Ishikawa (cell line): ENCODE measurements around the gene F2RL2.

Experiments
- CEBPB ChIP-seq: IDR thresholded peaks from 2 replicates; pipeline ENCODE4 v1.6.1; 2012
- CREB1 ChIP-seq: IDR thresholded peaks from 2 replicates; pipeline ENCODE4 v1.6.1; 2012; ENCODE audit warnings: low read depth
- EGR1 ChIP-seq: IDR thresholded peaks from 2 replicates; pipeline ENCODE4 v1.6.1; 2012
- EP300 ChIP-seq: IDR thresholded peaks from 2 replicates; pipeline ENCODE4 v1.6.1; 2012; ENCODE audit warnings: borderline replicate concordance
- FOXM1 ChIP-seq: IDR thresholded peaks from 2 replicates; pipeline ENCODE4 v1.6.1; 2012; ENCODE audit warnings: low read depth, borderline replicate concordance
- MAX ChIP-seq: IDR thresholded peaks from 2 replicates; pipeline ENCODE4 v1.6.1; 2012
- NFIC ChIP-seq: IDR thresholded peaks from 2 replicates; pipeline ENCODE4 v1.6.1; 2012
- RAD21 ChIP-seq: IDR thresholded peaks from 2 replicates; pipeline ENCODE4 v1.6.1; 2012; ENCODE audit warnings: low read depth
- TAF1 ChIP-seq: IDR thresholded peaks from 2 replicates; pipeline ENCODE4 v1.6.1; 2012; ENCODE audit warnings: low read depth, mild to moderate bottlenecking
- TCF12 ChIP-seq: IDR thresholded peaks from 2 replicates; pipeline ENCODE4 v1.6.1; 2012; ENCODE audit warnings: low read depth
- TEAD4 ChIP-seq: IDR thresholded peaks from 2 replicates; pipeline ENCODE4 v1.6.1; 2012
- USF1 ChIP-seq: IDR thresholded peaks from 2 replicates; pipeline ENCODE4 v1.6.1; 2012
- YY1 ChIP-seq: IDR thresholded peaks from 2 replicates; pipeline ENCODE4 v1.6.1; 2012; ENCODE audit warnings: low read depth
- ZBTB7A ChIP-seq: IDR thresholded peaks from 2 replicates; pipeline ENCODE4 v1.6.1; 2012; ENCODE audit warnings: low read depth
- TF ChIP-seq, protein P1 (sequence below): IDR thresholded peaks from 2 replicates; pipeline ENCODE4 v1.6.1; 2012; ENCODE audit warnings: low read depth, mild to moderate bottlenecking

Gene F2RL2

GRCh38 chr5:76601470-76601869, 21.7 kb downstream of the F2RL2 start:
- TF ChIP-seq RAD21 = peak; percentile 86
- TF ChIP-seq TEAD4 = no peak
- TF ChIP-seq USF1 = no peak

DNA sequence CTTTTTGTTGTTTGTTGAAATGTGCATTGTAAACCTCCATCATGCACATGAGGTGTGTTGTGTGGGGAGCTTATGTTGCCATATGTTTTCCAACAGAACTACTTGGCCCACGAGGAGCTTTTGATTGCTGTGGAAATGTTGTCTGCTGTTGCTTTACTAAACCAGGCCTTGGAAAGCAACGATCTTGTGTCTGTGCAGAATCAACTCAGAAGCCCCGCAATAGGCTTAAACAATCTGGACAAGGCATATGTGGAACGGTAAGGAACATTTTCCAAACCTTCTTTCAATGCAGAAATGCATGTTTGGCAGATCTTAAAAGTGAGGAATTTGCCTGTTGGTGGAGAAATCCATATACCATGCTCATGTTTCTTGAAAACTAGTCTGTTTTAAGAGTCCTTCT, 22.5 kb downstream of the F2RL2 start:
- TF ChIP-seq ZBTB7A = no peak
- TF ChIP-seq TCF12 = no peak

DNA sequence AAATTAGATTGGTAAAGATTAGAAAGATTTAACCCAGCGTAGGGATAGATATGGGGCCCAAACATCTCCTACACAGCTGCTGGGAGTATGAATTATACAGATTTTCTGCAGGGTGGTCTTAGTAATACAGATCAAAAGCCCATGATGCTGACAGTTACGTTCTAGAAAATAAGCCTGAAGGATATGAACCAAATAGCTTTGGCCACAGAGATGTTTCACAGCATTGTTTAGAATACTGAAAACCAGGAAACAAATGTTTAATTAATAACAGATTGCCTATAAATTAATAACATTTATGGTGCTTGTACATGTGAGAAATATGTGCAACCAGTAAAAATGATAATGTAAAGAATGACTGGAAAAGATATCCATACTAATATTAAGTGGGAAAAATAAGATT, 24.7 kb downstream of the F2RL2 start:
- TF ChIP-seq, protein P1, sequence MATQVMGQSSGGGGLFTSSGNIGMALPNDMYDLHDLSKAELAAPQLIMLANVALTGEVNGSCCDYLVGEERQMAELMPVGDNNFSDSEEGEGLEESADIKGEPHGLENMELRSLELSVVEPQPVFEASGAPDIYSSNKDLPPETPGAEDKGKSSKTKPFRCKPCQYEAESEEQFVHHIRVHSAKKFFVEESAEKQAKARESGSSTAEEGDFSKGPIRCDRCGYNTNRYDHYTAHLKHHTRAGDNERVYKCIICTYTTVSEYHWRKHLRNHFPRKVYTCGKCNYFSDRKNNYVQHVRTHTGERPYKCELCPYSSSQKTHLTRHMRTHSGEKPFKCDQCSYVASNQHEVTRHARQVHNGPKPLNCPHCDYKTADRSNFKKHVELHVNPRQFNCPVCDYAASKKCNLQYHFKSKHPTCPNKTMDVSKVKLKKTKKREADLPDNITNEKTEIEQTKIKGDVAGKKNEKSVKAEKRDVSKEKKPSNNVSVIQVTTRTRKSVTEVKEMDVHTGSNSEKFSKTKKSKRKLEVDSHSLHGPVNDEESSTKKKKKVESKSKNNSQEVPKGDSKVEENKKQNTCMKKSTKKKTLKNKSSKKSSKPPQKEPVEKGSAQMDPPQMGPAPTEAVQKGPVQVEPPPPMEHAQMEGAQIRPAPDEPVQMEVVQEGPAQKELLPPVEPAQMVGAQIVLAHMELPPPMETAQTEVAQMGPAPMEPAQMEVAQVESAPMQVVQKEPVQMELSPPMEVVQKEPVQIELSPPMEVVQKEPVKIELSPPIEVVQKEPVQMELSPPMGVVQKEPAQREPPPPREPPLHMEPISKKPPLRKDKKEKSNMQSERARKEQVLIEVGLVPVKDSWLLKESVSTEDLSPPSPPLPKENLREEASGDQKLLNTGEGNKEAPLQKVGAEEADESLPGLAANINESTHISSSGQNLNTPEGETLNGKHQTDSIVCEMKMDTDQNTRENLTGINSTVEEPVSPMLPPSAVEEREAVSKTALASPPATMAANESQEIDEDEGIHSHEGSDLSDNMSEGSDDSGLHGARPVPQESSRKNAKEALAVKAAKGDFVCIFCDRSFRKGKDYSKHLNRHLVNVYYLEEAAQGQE = no peak
- no peak for TF ChIP-seq YY1
- TF ChIP-seq NFIC = no peak
- no peak for TF ChIP-seq CEBPB
- no peak for TF ChIP-seq FOXM1
- no peak for TF ChIP-seq MAX
- no peak for TF ChIP-seq CREB1
- no peak for TF ChIP-seq RAD21
- no peak for TF ChIP-seq ZBTB7A
- no peak for TF ChIP-seq TCF12
- no peak for TF ChIP-seq TAF1
- no peak for TF ChIP-seq TEAD4
- no peak for TF ChIP-seq EGR1
- TF ChIP-seq EP300 = no peak

DNA sequence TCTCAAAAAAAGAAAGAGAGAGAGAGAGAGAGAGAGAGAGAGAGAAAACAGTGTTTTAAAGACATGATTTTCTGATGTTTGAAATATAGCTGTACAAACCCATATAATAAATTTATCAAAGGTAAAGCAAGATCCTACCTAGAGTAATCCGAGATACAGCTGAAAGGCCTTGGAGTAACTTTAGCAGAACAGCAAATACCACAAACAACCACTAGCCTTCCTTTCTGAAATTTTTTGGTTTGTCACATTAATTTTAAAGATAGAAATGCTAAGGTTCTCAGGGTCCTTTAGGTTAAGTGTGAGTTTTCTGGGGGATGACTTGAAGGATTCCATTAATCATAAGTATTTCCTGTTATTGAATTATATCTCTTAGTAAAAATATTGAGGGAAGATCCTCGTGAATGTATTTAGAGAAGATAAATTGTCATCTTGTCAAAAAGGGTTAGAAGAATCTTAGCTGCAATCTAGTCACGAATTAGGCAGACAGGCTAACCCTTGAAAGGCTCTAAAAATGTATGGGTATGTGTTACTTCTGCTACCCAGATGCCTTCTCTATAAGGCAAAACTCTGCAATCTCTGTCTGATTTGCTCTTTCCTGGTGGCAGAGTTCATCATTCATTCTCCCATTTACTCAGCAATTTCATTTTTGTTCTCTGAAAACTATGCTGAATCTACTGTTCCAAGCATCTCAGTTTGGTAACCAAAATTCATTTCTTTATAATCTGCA, 27.3 kb downstream of the F2RL2 start:
- TF ChIP-seq CEBPB (no peak), EP300 (no peak), TAF1 (no peak), RAD21 (no peak), NFIC (no peak), ZBTB7A (no peak), TCF12 (no peak), EGR1 (no peak), YY1 (no peak), FOXM1 (no peak), USF1 (no peak), CREB1 (no peak), TEAD4 (no peak), MAX (no peak)
- TF ChIP-seq, protein P1 = no peak

- TF ChIP-seq, protein P1 = no peak
- TF ChIP-seq EP300 = no peak
- no peak for TF ChIP-seq NFIC
- no peak for TF ChIP-seq TEAD4
- no peak for TF ChIP-seq YY1
- TF ChIP-seq RAD21 = no peak
- TF ChIP-seq MAX = no peak
- no peak for TF ChIP-seq FOXM1
- no peak for TF ChIP-seq ZBTB7A
- TF ChIP-seq TAF1 = no peak
- no peak for TF ChIP-seq TCF12
- TF ChIP-seq EGR1 = no peak
Measured at GRCh38 chr5:76594107-76594506, 29.1 kb downstream of the F2RL2 start.
